Hematopoietic multipotent progenitor cell treated with erythropoietin and hydrocortisone succinate and interleukin-3 and kit ligand, for 4 days (in vitro differentiated cells): ENCODE measurements around the gene RSBN1L.
A peak's percentile ranks its signal among the peaks of the same experiment; 100 is the strongest.
"Not testable (repeated sequence)": the region's sequence is repeated elsewhere in the genome, so short reads cannot be mapped to it uniquely, and the experiment has no call there.

Source experiments
- DNase-seq: peaks from one replicate; pipeline ENCODE4 v3.0.0-alpha.2; 2015

Gene RSBN1L

GRCh38 chr7:77690289-77690688 lies 6.0 kb upstream of the RSBN1L start:
- DNase-seq, result no peak

- DNase-seq, result no peak
These were observed 4.3 kb upstream of the RSBN1L start for GRCh38 chr7:77691892-77692491.

- no peak for DNase-seq
These were observed 2.3 kb upstream of the RSBN1L start for GRCh38 chr7:77693830-77694583.

GRCh38 chr7:77696643-77697534 lies 630 bp downstream of the RSBN1L start:
- peak; percentile 79 for DNase-seq

GRCh38 chr7:77697535-77697831 lies 1.2 kb downstream of the RSBN1L start:
- no peak for DNase-seq

GRCh38 chr7:77698042-77698625 lies 1.9 kb downstream of the RSBN1L start:
- DNase-seq, result peak; percentile 63

- no peak for DNase-seq
These were observed 2.8 kb downstream of the RSBN1L start for GRCh38 chr7:77699056-77699455.

GRCh38 chr7:77702513-77702912 lies 6.3 kb downstream of the RSBN1L start:
- DNase-seq, result no peak

GRCh38 chr7:77702968-77703472 lies 6.8 kb downstream of the RSBN1L start:
- no peak for DNase-seq

GRCh38 chr7:77703669-77704068 lies 7.4 kb downstream of the RSBN1L start:
- DNase-seq, result not testable (repeated sequence)

GRCh38 chr7:77707504-77707992 lies 11.3 kb downstream of the RSBN1L start:
- no peak for DNase-seq

GRCh38 chr7:77710067-77710466 lies 13.8 kb downstream of the RSBN1L start:
- DNase-seq, result no peak

GRCh38 chr7:77710861-77711260 lies 14.6 kb downstream of the RSBN1L start:
- peak; percentile 44 for DNase-seq

- DNase-seq, result peak; percentile 65
These were observed 17.9 kb downstream of the RSBN1L start for GRCh38 chr7:77714195-77714594.

GRCh38 chr7:77714931-77715330 lies 18.7 kb downstream of the RSBN1L start:
- DNase-seq, result peak; percentile 57

- no peak for DNase-seq
These were observed 20.5 kb downstream of the RSBN1L start for GRCh38 chr7:77716804-77717203.

GRCh38 chr7:77717566-77717965 lies 21.3 kb downstream of the RSBN1L start:
- DNase-seq, result not testable (repeated sequence)

- DNase-seq, result no peak
These were observed 31.3 kb downstream of the RSBN1L start for GRCh38 chr7:77727527-77727926.

GRCh38 chr7:77727936-77728701 lies 31.9 kb downstream of the RSBN1L start:
- DNase-seq, result peak; percentile 93

GRCh38 chr7:77729574-77730348 lies 33.5 kb downstream of the RSBN1L start:
- DNase-seq, result no peak

GRCh38 chr7:77731716-77732115 lies 35.5 kb downstream of the RSBN1L start:
- DNase-seq, result no peak
